ENCODE data around the gene TUG1. TPM values are rescaled to one million over a fixed set of nuclear protein-coding genes. Genes with fewer than 3 reads are reported as not detected.

TUG1 gene
- total and polyA plus RNA-seq, 2 of the 4 experiments (the other 2 are of a cell fraction) = 60.6 to 68.8 TPM

DNA sequence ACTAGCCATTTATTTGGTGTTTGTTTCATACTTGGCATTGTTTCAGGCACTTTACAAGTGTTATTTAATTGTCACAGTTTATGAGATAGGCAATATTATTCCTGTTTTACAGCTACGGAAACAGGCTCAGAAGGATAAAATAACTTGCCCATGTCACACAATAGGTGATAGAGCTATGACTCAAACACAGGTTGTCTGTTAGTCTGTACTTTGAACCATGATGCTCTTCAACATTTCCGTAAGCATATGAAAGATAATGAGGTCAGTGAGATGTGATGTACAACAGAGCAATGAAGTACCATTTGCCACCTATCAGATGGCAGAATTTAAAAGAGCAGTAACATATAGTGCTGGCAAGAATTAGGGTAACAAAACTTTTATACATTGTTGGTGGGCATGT is 15.3 kb downstream of the TUG1 start:
- Histone ChIP-seq H4K5ac (ENCODE audit: low read depth, low read length) (no peak overlapping the region), H2AK9ac (replicated peaks; ENCODE audit: low read depth, low read length, poor library complexity) (no peak overlapping the region), H4K8ac (ENCODE audit: low read depth in 2 of 2, low read length in 2 of 2) (no peak overlapping the region), H3K4ac (ENCODE audit: low read depth, low read length) (no peak overlapping the region), H2AFZ (replicated peaks; ENCODE audit: low read length, poor library complexity) (no peak overlapping the region), H3K9ac (ENCODE audit: low read depth, low read length) (no peak overlapping the region), H2AK5ac (ENCODE audit: low read depth, low read length) (no peak overlapping the region), H3K56ac (ENCODE audit: extremely low read depth, insufficient read depth, low read length) (no peak overlapping the region), H3K9me3 (ENCODE audit: control insufficient read depth, insufficient read depth, low read length) (no peaks in the 10 kb centered on the region), H3K4me2 (ENCODE audit: low read depth, low read length) (no peak overlapping the region), H3K36me3 (ENCODE audit: control insufficient read depth, insufficient read depth, low read length) (0 out of 2 replicates have a peak, but pooled peaks cover 1% of the 10 kb centered on the region), H3K23ac (ENCODE audit: low read depth, low read length) (no peak overlapping the region), H3K4me1 (ENCODE audit: control insufficient read depth, insufficient read depth, low read length) (no peaks in the 10 kb centered on the region), H3K27me3 (ENCODE audit: control insufficient read depth, insufficient read depth, low read length) (no peaks in the 10 kb centered on the region), H4K20me1 (ENCODE audit: insufficient read depth, low read length) (peaks cover 9% of the 10 kb centered on the region; the same call in 1 of the 2 replicates), H2BK20ac (ENCODE audit: low read depth, low read length) (no peak overlapping the region), H3K27ac (ENCODE audit: insufficient read depth, low read length) (no peak overlapping the region), H3K18ac (ENCODE audit: low read depth, low read length) (no peak overlapping the region), H3K9me1 (ENCODE audit: insufficient read depth, low read length) (no peaks in the 10 kb centered on the region), H3K79me1 (ENCODE audit: low read depth in 1 of 2, low read length in 2 of 2) (peaks cover 10 to 36% of the 10 kb centered on the region in 2 experiments; a peak in 2 of 4 replicates), H3K14ac (replicated peaks; ENCODE audit: low read depth, low read length) (no peak overlapping the region), H2BK120ac (ENCODE audit: low read depth, low read length) (no peak overlapping the region), H2BK15ac (ENCODE audit: low read depth, low read length) (no peak overlapping the region), H2BK5ac (ENCODE audit: low read depth, low read length, poor library complexity, severe bottlenecking) (no peak overlapping the region), H3K4me3 (ENCODE audit: insufficient read depth, low read depth, low read length) (no peak overlapping the region), H4K91ac (ENCODE audit: insufficient read depth, low read depth, low read length) (no peak overlapping the region)
- POLR2A ChIA-PET (ENCODE audit: unreplicated experiment) = no interaction called here
- ATAC-seq (ENCODE audit: low read depth) = no peak
- intact Hi-C loops (cut with micrococcal nuclease) (no loop called here), dilution Hi-C loops (cut with HindIII; ENCODE audit: low sequenced_read_pairs, unreplicated experiment) (no loop called here), in situ Hi-C loops (cut with MboI; ENCODE audit: low sequenced_read_pairs) (loop anchor here (5.0 kb wide), 1 partner anchor 48 kb away; no protein-coding TSS in a partner anchor)
- BruUV-seq (replicated peaks) = no TSS peak
- DNase-seq = no peak
- CTCF ChIA-PET = no interaction called here
- WGBS, 2 experiments (ENCODE audit: extremely low coverage in 2 of 2, insufficient read length in 1 of 2) = no CpG with 5 or more reads among the region's 2 CpGs
- no peak for TF ChIP-seq CHD1 (IDR thresholded peaks at IDR 0.05; ENCODE audit: low read depth, low read length)

Data from IMR-90 (cell line).